Heart left ventricle (tissue), 13 donors: Measurements from ENCODE around the gene SPEF2.

ENCODE experiments used
- POLR2A ChIP-seq, 2 donors: fragments of 450-650 bp; IDR thresholded peaks; one replicate each; pipeline ENCODE4 v1.6.1; 2017; ENCODE audit warnings: antibody characterized with exemption in 2 of 2, mild to moderate bottlenecking in 2 of 2, moderate library complexity in 2 of 2
- TF ChIP-seq, protein P1 (sequence below), 12 donors: fragments of 200-600 bp; sonication (generic) in 4 of 12; IDR thresholded peaks; one replicate each; pipeline versions ENCODE4 v1.5.0 to v1.8.0; 2018 to 2022; ENCODE audit warnings: antibody characterized with exemption in 12 of 12, mild to moderate bottlenecking in 5 of 12
- donor health status: ischemic (EF 13 %, LVEDD 7.1; RV severe dilation, severe dysfunction).
- donor health status: DM: no; HTN: yes; CAD: no.
- donor health status: DM: no; HTN: no; CAD: no.
- donor health status: ischemic (EF 25% LVEDD 6.9; RV normal size, moderate dysfunction).
- donor health status: ischemic (EF 25% LVEDD 5.7; RV mildly dilated, moderate dysfunction).
- donor health status: ischemic (EF 35%, LVEDD 5.7; RV mildly dilated, moderate dysfunction).
- donor health status: nonischemic (EF 11% LVEDD 7.7; RV severe dilation, severe dysfunction).
- donor health status: DM: yes; HTN: yes; CAD: no.
- donor health status: PGD.
- donor health status: ischemic (EF 29% LVEDD 5.4; RV normal size, mild dysfunction).
- donor health status: nonischemic (EF 23%, LVEDD 6.1; RV moderate dilation, normal function).

DNA sequence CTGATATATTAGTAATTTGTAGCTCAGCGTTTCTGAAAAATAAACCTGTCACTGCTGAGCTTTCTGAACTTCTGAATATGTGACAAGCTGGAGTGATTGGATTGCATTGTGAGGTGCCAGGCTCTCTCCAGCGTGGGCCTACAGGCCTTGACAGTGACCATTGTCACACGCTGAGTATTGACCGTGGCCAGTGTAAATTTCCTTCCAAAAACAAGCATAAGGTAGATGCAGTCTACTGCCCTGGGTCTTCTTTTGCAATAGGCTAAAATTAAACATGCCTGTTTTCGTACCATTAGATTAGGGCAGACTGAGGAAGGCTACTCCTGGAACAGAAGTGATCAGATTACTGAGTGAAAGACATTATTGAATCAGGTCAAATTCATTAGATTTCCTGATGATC lies 60.2 kb downstream of the SPEF2 start:
- TF ChIP-seq POLR2A (IDR thresholded peaks at IDR 0.05): no peak
- TF ChIP-seq, protein P1, sequence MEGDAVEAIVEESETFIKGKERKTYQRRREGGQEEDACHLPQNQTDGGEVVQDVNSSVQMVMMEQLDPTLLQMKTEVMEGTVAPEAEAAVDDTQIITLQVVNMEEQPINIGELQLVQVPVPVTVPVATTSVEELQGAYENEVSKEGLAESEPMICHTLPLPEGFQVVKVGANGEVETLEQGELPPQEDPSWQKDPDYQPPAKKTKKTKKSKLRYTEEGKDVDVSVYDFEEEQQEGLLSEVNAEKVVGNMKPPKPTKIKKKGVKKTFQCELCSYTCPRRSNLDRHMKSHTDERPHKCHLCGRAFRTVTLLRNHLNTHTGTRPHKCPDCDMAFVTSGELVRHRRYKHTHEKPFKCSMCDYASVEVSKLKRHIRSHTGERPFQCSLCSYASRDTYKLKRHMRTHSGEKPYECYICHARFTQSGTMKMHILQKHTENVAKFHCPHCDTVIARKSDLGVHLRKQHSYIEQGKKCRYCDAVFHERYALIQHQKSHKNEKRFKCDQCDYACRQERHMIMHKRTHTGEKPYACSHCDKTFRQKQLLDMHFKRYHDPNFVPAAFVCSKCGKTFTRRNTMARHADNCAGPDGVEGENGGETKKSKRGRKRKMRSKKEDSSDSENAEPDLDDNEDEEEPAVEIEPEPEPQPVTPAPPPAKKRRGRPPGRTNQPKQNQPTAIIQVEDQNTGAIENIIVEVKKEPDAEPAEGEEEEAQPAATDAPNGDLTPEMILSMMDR (IDR thresholded peaks at IDR 0.05): no peak
